ENCODE data around the gene PALD1.

PALD1 gene

GRCh38 chr10:70510453-70510852 lies 31.9 kb downstream of the PALD1 start:
- no peak for DNase-seq (ENCODE audit: low read depth)
- TF ChIP-seq CTCF (IDR thresholded peaks at IDR 0.05; ENCODE audit: control insufficient read depth, insufficient read depth, low read depth, low read length, missing control alignments), result no peak
- no peak overlapping the region for H3K4me3 ChIP-seq (ENCODE audit: control insufficient read depth, low read depth, low read length)

- DNase-seq (ENCODE audit: low read depth), result no peak
- TF ChIP-seq CTCF (IDR thresholded peaks at IDR 0.05; ENCODE audit: control insufficient read depth, insufficient read depth, low read depth, low read length, missing control alignments), result no peak
- H3K4me3 ChIP-seq (ENCODE audit: control insufficient read depth, low read depth, low read length), result no peak overlapping the region
Measured at GRCh38 chr10:70510904-70511303, 32.3 kb downstream of the PALD1 start.

GRCh38 chr10:70512149-70512639 lies 33.6 kb downstream of the PALD1 start:
- H3K4me3 ChIP-seq (ENCODE audit: control insufficient read depth, low read depth, low read length), result no peak overlapping the region
- no peak for TF ChIP-seq CTCF (IDR thresholded peaks at IDR 0.05; ENCODE audit: control insufficient read depth, insufficient read depth, low read depth, low read length, missing control alignments)
- DNase-seq (ENCODE audit: low read depth), result no peak

- DNase-seq (ENCODE audit: low read depth), result no peak
- no peak for TF ChIP-seq CTCF (IDR thresholded peaks at IDR 0.05; ENCODE audit: control insufficient read depth, insufficient read depth, low read depth, low read length, missing control alignments)
- no peak overlapping the region for H3K4me3 ChIP-seq (ENCODE audit: control insufficient read depth, low read depth, low read length)
Measured at GRCh38 chr10:70513848-70514309, 35.3 kb downstream of the PALD1 start.

GRCh38 chr10:70514591-70514990 lies 36.0 kb downstream of the PALD1 start:
- TF ChIP-seq CTCF (IDR thresholded peaks at IDR 0.05; ENCODE audit: control insufficient read depth, insufficient read depth, low read depth, low read length, missing control alignments), result no peak
- no peak overlapping the region for H3K4me3 ChIP-seq (ENCODE audit: control insufficient read depth, low read depth, low read length)
- DNase-seq (ENCODE audit: low read depth), result no peak

- no peak for DNase-seq (ENCODE audit: low read depth)
- H3K4me3 ChIP-seq (ENCODE audit: control insufficient read depth, low read depth, low read length), result no peak overlapping the region
- TF ChIP-seq CTCF (IDR thresholded peaks at IDR 0.05; ENCODE audit: control insufficient read depth, insufficient read depth, low read depth, low read length, missing control alignments), result no peak
Measured at GRCh38 chr10:70515035-70515667, 36.6 kb downstream of the PALD1 start.

All from AG09309 (cell line).